Upper lobe of right lung (tissue), 1 donor: ENCODE data around the gene CLUH. TPM values are rescaled to one million over a fixed set of nuclear protein-coding genes. Genes with fewer than 3 reads are reported as not detected.
A peak's percentile ranks its signal among the peaks of the same experiment; 100 is the strongest.

Source experiments
- ATAC-seq: fragments of 200-7000 bp; cut with Tn5 transposase; one replicate; pipeline ENCODE4 v1.9.1; 2020; ENCODE audit warnings: mild to moderate bottlenecking, moderate library complexity
- DNase-seq: peaks from one replicate; pipeline ENCODE4 v3.0.0-alpha.2; 2020
- H3K27ac ChIP-seq: fragments of 200-600 bp; one replicate; pipeline ENCODE4 v1.8.0; 2022
- H3K27me3 ChIP-seq: fragments of 200-600 bp; one replicate; pipeline ENCODE4 v1.8.0; 2022; ENCODE audit warnings: mild to moderate bottlenecking
- H3K36me3 ChIP-seq: fragments of 200-600 bp; one replicate; pipeline ENCODE4 v1.8.0; 2022
- H3K4me1 ChIP-seq: fragments of 200-600 bp; one replicate; pipeline ENCODE4 v1.8.0; 2022
- H3K4me3 ChIP-seq: fragments of 200-600 bp; one replicate; pipeline ENCODE4 v1.8.0; 2022; ENCODE audit warnings: mild to moderate bottlenecking
- H3K9me3 ChIP-seq: fragments of 200-600 bp; one replicate; pipeline ENCODE4 v1.8.0; 2022
- intact Hi-C: fragments of 100-400 bp; cut with DNase I; formaldehyde crosslinking; loops from one replicate; pipeline ENCODE4 v1.11.0; 2022
- total RNA-seq: library from RNA; stranded (reverse); fragmentation: NEBNext Ultra II Directional; extraction: Animal tissue kit (Norgen Biotek cat#: 25700); gene quantifications from one replicate; pipeline ENCODE4 v1.2.1, GENCODE V29; 2021
- TF ChIP-seq, protein P1 (sequence below): fragments of 200-600 bp; IDR thresholded peaks from one replicate; pipeline ENCODE4 v1.8.0; 2022; ENCODE audit warnings: antibody characterized with exemption
- donor health status: DM: no; HTN: yes; CAD: no; lungs with severe emphysema.

Gene CLUH
- total RNA-seq, 1 donor from 2014 or later, result 63.5 TPM

DNA sequence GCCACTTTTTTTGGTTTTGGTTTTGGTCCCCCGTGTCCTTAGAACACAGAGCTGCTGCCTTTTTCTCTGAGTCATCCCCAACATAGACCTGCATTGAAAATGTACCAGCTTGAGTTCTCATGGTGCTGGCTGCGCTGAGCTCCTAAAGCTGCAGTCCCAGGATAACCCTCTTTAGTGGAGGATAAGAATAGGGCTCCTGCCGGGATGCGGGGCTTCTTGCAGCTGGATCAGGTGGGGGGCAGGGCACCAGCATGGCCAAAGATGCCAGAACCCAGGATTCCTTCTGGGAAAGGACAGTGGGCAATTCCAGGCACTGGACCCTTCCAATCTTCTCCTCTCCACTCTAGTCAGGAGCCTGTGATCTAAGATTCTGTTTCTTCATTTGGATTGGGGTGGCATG is 8.3 kb upstream of the CLUH start:
- ATAC-seq (no peak), DNase-seq (no peak)
- Histone ChIP-seq H3K27ac (no peak overlapping the region), H3K4me3 (no peak overlapping the region), H3K36me3 (no peaks in the 10 kb centered on the region), H3K4me1 (no peaks in the 10 kb centered on the region), H3K9me3 (no peaks in the 10 kb centered on the region), H3K27me3 (peaks cover 12% of the 10 kb centered on the region)
- TF ChIP-seq, protein P1, sequence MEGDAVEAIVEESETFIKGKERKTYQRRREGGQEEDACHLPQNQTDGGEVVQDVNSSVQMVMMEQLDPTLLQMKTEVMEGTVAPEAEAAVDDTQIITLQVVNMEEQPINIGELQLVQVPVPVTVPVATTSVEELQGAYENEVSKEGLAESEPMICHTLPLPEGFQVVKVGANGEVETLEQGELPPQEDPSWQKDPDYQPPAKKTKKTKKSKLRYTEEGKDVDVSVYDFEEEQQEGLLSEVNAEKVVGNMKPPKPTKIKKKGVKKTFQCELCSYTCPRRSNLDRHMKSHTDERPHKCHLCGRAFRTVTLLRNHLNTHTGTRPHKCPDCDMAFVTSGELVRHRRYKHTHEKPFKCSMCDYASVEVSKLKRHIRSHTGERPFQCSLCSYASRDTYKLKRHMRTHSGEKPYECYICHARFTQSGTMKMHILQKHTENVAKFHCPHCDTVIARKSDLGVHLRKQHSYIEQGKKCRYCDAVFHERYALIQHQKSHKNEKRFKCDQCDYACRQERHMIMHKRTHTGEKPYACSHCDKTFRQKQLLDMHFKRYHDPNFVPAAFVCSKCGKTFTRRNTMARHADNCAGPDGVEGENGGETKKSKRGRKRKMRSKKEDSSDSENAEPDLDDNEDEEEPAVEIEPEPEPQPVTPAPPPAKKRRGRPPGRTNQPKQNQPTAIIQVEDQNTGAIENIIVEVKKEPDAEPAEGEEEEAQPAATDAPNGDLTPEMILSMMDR, result no peak
- intact Hi-C loops, result no loop called here

- Histone ChIP-seq H3K27ac (no peak overlapping the region), H3K4me3 (no peak overlapping the region), H3K36me3 (no peaks in the 10 kb centered on the region), H3K9me3 (no peaks in the 10 kb centered on the region), H3K27me3 (peaks cover under 1% of the 10 kb centered on the region), H3K4me1 (no peaks in the 10 kb centered on the region)
- TF ChIP-seq, protein P1, result no peak
- DNase-seq (no peak), ATAC-seq (no peak)
- intact Hi-C loops, result no loop called here
Measured at GRCh38 chr17:2718150-2718938, 6.8 kb upstream of the CLUH start.

DNA sequence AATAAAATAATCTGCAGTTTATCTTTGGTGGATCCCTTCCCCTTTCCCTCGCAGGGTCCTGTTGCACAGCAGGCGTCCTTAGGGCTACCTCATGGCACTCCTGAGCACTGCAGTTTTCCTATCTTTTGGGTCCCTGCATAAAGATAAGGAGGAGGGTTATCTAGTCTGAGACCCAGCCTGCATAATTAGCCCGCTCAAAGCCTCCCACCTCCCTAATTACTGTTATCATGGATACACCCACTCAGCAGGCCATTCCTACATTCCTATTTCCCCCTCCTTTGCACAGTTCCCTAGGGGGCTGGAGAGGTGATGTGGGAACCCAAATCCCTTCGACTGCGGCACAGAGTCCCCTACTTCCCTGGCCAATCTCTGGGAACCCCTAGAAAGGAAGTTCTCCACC is 5.1 kb upstream of the CLUH start:
- Histone ChIP-seq H3K4me3 (no peak overlapping the region), H3K27ac (no peak overlapping the region), H3K27me3 (no peaks in the 10 kb centered on the region), H3K36me3 (no peaks in the 10 kb centered on the region), H3K4me1 (peaks cover 5% of the 10 kb centered on the region), H3K9me3 (no peaks in the 10 kb centered on the region)
- DNase-seq (no peak), ATAC-seq (no peak)
- TF ChIP-seq, protein P1, result no peak
- intact Hi-C loops, result no loop called here

GRCh38 chr17:2713881-2714280 is 2.3 kb upstream of the CLUH start:
- TF ChIP-seq, protein P1, result no peak
- no peak overlapping the region for H3K27ac ChIP-seq
- H3K4me3 ChIP-seq, result no peak overlapping the region
- intact Hi-C loops, result no loop called here
- no peak for DNase-seq
- ATAC-seq, result no peak
- no peaks in the 10 kb centered on the region for H3K27me3 ChIP-seq
- no peaks in the 10 kb centered on the region for H3K9me3 ChIP-seq
- peaks cover 24% of the 10 kb centered on the region for H3K4me1 ChIP-seq
- no peaks in the 10 kb centered on the region for H3K36me3 ChIP-seq

DNA sequence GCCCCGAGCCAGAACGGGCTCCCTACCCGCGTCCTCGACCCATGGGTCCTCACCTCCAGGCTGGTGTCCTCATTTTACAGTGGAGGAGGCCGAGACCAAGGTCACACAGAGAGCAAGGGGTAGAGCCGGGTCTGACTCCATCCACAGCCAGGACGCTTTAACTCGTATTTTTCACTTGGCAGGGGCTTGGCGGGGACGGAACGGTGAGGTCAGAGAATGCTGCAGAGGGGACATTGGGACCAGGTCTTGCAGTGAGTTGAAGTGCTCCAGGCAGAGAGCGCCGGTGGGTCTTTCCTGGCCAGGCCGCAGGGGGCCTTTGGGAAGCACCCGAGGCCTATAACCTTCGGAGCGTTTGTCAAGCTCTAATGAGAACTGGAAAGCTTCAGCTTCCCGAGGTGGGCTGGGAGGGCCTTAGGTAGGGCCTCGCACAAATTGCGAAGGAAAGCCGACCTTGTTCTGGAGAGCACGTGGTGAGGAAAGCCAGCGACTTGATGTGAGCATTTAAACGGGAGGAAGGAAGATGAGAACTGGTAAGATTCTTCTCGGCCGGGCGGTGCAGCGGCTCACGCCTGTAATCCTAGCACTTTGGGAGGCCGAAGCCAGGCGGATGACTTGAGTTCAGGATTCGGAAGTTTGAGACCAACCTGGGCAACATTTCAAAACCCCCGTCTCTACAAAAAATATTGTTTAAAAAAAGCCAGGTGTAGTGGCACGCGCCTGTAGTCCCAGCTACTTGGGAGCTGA is 908 bp upstream of the CLUH start:
- TF ChIP-seq, protein P1, result no peak
- Histone ChIP-seq H3K36me3 (no peaks in the 10 kb centered on the region), H3K27me3 (no peaks in the 10 kb centered on the region), H3K4me3 (peak overlapping the region; percentile 89), H3K9me3 (no peaks in the 10 kb centered on the region), H3K4me1 (peaks cover 38% of the 10 kb centered on the region), H3K27ac (peak overlapping the region; percentile 82)
- DNase-seq, result no peak
- intact Hi-C loops, result no loop called here
- ATAC-seq, result no peak
